ENCODE data around the gene CDH11. TPM values are rescaled to one million over a fixed set of nuclear protein-coding genes. Genes with fewer than 3 reads are reported as not detected.

CDH11 gene
- polyA plus RNA-seq, 1 donor (not counting 4 experiments of a cell fraction or from before 2014, with no cell fraction given) = 36.8 TPM

DNA sequence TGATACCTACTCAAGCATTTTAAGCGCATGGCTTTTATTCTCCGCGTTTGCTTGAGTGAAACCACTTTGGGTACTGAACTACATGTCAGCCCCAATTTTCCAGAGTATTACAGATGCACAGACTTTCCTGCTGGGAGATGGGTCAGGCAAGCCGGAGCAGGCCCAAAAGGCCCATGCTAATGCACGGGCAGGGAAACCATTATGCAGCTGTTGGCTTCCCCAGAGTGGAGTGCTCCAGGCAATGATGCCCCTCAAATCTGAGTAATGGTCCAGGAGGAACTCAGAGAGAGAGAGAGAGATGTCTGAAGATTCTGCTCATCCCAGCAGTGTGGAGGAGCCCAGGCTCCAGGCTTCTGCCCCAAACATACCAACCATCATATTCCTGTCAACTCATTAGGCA is 80.2 kb downstream of the CDH11 start:
- H4K20me1 ChIP-seq (ENCODE audit: control insufficient read depth, extremely low read depth, insufficient read depth, low read length) = no peaks in the 10 kb centered on the region
- H3K9ac ChIP-seq (ENCODE audit: control insufficient read depth, extremely low read depth, insufficient read depth, low read length) = no peak overlapping the region
- H3K27ac ChIP-seq (ENCODE audit: control insufficient read depth, insufficient read depth, low read length) = no peak overlapping the region
- TF ChIP-seq, protein P1, sequence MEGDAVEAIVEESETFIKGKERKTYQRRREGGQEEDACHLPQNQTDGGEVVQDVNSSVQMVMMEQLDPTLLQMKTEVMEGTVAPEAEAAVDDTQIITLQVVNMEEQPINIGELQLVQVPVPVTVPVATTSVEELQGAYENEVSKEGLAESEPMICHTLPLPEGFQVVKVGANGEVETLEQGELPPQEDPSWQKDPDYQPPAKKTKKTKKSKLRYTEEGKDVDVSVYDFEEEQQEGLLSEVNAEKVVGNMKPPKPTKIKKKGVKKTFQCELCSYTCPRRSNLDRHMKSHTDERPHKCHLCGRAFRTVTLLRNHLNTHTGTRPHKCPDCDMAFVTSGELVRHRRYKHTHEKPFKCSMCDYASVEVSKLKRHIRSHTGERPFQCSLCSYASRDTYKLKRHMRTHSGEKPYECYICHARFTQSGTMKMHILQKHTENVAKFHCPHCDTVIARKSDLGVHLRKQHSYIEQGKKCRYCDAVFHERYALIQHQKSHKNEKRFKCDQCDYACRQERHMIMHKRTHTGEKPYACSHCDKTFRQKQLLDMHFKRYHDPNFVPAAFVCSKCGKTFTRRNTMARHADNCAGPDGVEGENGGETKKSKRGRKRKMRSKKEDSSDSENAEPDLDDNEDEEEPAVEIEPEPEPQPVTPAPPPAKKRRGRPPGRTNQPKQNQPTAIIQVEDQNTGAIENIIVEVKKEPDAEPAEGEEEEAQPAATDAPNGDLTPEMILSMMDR (optimal IDR thresholded peaks at IDR 0.05 in 1 of 3, IDR thresholded peaks at IDR 0.05 in 1 of 3, conservative IDR thresholded peaks at IDR 0.05 in 1 of 3; ENCODE audit: extremely low read depth in 1 of 3, insufficient read depth in 2 of 3, low read length in 3 of 3) = no peak
- TF ChIP-seq EZH2 (IDR thresholded peaks at IDR 0.05; ENCODE audit: low read length) = no peak
- FAIRE-seq (no peak), DNase-seq (ENCODE audit: low read depth, low spot score) (no peak)
- H3K4me3 ChIP-seq (ENCODE audit: control insufficient read depth in 2 of 3, extremely low read depth in 1 of 3, insufficient read depth in 2 of 3, low read depth in 1 of 3, low read length in 3 of 3) = no peak overlapping the region
- H3K36me3 ChIP-seq (ENCODE audit: control insufficient read depth in 2 of 2, extremely low read depth in 1 of 2, insufficient read depth in 2 of 2, low read length in 2 of 2) = no peaks in the 10 kb centered on the region
- H3K27me3 ChIP-seq (ENCODE audit: control insufficient read depth, extremely low read depth, insufficient read depth, low read length) = no peaks in the 10 kb centered on the region
- H2AFZ ChIP-seq (ENCODE audit: control insufficient read depth, low read length) = no peak overlapping the region
- no peaks in the 10 kb centered on the region for H3K9me1 ChIP-seq (ENCODE audit: control insufficient read depth, extremely low read depth, insufficient read depth, low read length)
- peaks cover 20% of the 10 kb centered on the region for H3K79me2 ChIP-seq (ENCODE audit: control insufficient read depth, insufficient read depth, low read length)
- H3K4me1 ChIP-seq (ENCODE audit: control insufficient read depth, extremely low read depth, insufficient read depth, low read length) = no peaks in the 10 kb centered on the region
- no peak overlapping the region for H3K4me2 ChIP-seq (ENCODE audit: control insufficient read depth, extremely low read depth, insufficient read depth, low read depth, low read length)
- no peaks in the 10 kb centered on the region for H3K9me3 ChIP-seq (ENCODE audit: control insufficient read depth, low read depth, low read length)
- dilution Hi-C loops (cut with MboI; ENCODE audit: extremely low pct_ligation_motif_present, low sequenced_read_pairs) = no loop called here

DNA sequence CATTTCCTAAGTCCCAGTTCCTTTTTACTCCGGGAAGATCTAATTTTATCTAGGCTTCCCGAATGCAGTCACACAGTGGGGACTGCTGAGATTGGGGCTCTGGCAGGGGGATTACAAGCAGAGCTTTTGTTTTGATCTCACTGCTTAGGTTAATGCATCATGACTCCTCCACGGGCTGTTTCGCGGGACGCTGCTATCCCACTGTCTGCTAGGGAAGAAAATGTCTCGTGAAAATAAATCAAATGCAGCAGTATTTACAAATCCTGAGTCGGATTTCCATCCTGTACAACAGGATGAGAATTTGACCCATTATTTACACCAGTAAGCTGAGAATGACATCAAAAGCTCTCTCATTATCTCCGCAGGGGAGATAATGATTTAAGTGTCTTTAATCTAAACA is 83.8 kb downstream of the CDH11 start:
- H4K20me1 ChIP-seq (ENCODE audit: control insufficient read depth, extremely low read depth, insufficient read depth, low read length) = no peaks in the 10 kb centered on the region

More for the DNA sequence above, 83.8 kb downstream of the CDH11 start:
- DNase-seq (ENCODE audit: low read depth, low spot score) (no peak), FAIRE-seq (peak; percentile 13)
- H3K9me3 ChIP-seq (ENCODE audit: control insufficient read depth, low read depth, low read length) = no peaks in the 10 kb centered on the region
- H2AFZ ChIP-seq (ENCODE audit: control insufficient read depth, low read length) = no peak overlapping the region
- dilution Hi-C loops (cut with MboI; ENCODE audit: extremely low pct_ligation_motif_present, low sequenced_read_pairs) = no loop called here
- H3K9ac ChIP-seq (ENCODE audit: control insufficient read depth, extremely low read depth, insufficient read depth, low read length) = no peak overlapping the region
- TF ChIP-seq, protein P1 (optimal IDR thresholded peaks at IDR 0.05 in 1 of 3, IDR thresholded peaks at IDR 0.05 in 1 of 3, conservative IDR thresholded peaks at IDR 0.05 in 1 of 3; ENCODE audit: extremely low read depth in 1 of 3, insufficient read depth in 2 of 3, low read length in 3 of 3) = no peak
- TF ChIP-seq EZH2 (IDR thresholded peaks at IDR 0.05; ENCODE audit: low read length) = no peak
- no peaks in the 10 kb centered on the region for H3K27me3 ChIP-seq (ENCODE audit: control insufficient read depth, extremely low read depth, insufficient read depth, low read length)
- no peak overlapping the region for H3K4me3 ChIP-seq (ENCODE audit: control insufficient read depth in 2 of 3, extremely low read depth in 1 of 3, insufficient read depth in 2 of 3, low read depth in 1 of 3, low read length in 3 of 3)
- H3K36me3 ChIP-seq (ENCODE audit: control insufficient read depth in 2 of 2, extremely low read depth in 1 of 2, insufficient read depth in 2 of 2, low read length in 2 of 2) = no peaks in the 10 kb centered on the region
- no peaks in the 10 kb centered on the region for H3K4me1 ChIP-seq (ENCODE audit: control insufficient read depth, extremely low read depth, insufficient read depth, low read length)
- no peaks in the 10 kb centered on the region for H3K9me1 ChIP-seq (ENCODE audit: control insufficient read depth, extremely low read depth, insufficient read depth, low read length)
- peaks cover 32% of the 10 kb centered on the region for H3K79me2 ChIP-seq (ENCODE audit: control insufficient read depth, insufficient read depth, low read length)
- no peak overlapping the region for H3K27ac ChIP-seq (ENCODE audit: control insufficient read depth, insufficient read depth, low read length)
- no peak overlapping the region for H3K4me2 ChIP-seq (ENCODE audit: control insufficient read depth, extremely low read depth, insufficient read depth, low read depth, low read length)
